ENCODE results near the gene PIK3R5.
"Not testable (repeated sequence)": the region's sequence is repeated elsewhere in the genome, so short reads cannot be mapped to it uniquely, and the experiment has no call there.

Gene PIK3R5

GRCh38 chr17:8991514-8992285, 26.2 kb upstream of the PIK3R5 start:
- no peaks in the 10 kb centered on the region for H3K79me2 ChIP-seq (ENCODE audit: insufficient read depth, low read length)
- H3K9me3 ChIP-seq (ENCODE audit: insufficient read depth, low read length), result no peaks in the 10 kb centered on the region
- no peaks in the 10 kb centered on the region for H3K36me3 ChIP-seq (ENCODE audit: low read length)
- H4K20me1 ChIP-seq (ENCODE audit: low read depth, low read length), result no peaks in the 10 kb centered on the region
- H3K9me2 ChIP-seq (replicated peaks; ENCODE audit: insufficient read depth, low read length), result no peaks in the 10 kb centered on the region
- H3K27me3 ChIP-seq (ENCODE audit: low read length), result no peaks in the 10 kb centered on the region
- peak; percentile 50 for TF ChIP-seq CTCF (IDR thresholded peaks at IDR 0.05; ENCODE audit: insufficient read depth, low read length, poor library complexity, severe bottlenecking)
- TF ChIP-seq EZH2phosphoT487 (conservative IDR thresholded peaks at IDR 0.05; ENCODE audit: low read length), result no peak
- no peaks in the 10 kb centered on the region for H3F3A ChIP-seq (ENCODE audit: insufficient read depth)
- no peak overlapping the region for H3K4me3 ChIP-seq (ENCODE audit: insufficient read depth, low read length, poor library complexity, severe bottlenecking)
- no peak overlapping the region for H3K27ac ChIP-seq (ENCODE audit: low read depth, low read length)
- H2AFZ ChIP-seq (ENCODE audit: low read depth, low read length, severe bottlenecking), result no peak overlapping the region
- no peak overlapping the region for H3K4me2 ChIP-seq (ENCODE audit: low read depth, low read length, poor library complexity, severe bottlenecking)
- no peak overlapping the region for H3K9ac ChIP-seq (ENCODE audit: low read length)

GRCh38 chr17:8988263-8988935, 22.9 kb upstream of the PIK3R5 start:
- not testable (repeated sequence) for H3K27ac ChIP-seq (ENCODE audit: low read depth, low read length); H3K9ac ChIP-seq (ENCODE audit: low read length); H2AFZ ChIP-seq (ENCODE audit: low read depth, low read length, severe bottlenecking); H3K9me2 ChIP-seq (replicated peaks; ENCODE audit: insufficient read depth, low read length); H3K79me2 ChIP-seq (ENCODE audit: insufficient read depth, low read length); H3K4me3 ChIP-seq (ENCODE audit: insufficient read depth, low read length, poor library complexity, severe bottlenecking); H4K20me1 ChIP-seq (ENCODE audit: low read depth, low read length); H3K9me3 ChIP-seq (ENCODE audit: insufficient read depth, low read length); H3K27me3 ChIP-seq (ENCODE audit: low read length); H3K36me3 ChIP-seq (ENCODE audit: low read length); H3K4me2 ChIP-seq (ENCODE audit: low read depth, low read length, poor library complexity, severe bottlenecking); H3F3A ChIP-seq (ENCODE audit: insufficient read depth)

- H3K36me3 ChIP-seq (ENCODE audit: low read length), result no peaks in the 10 kb centered on the region
- H3K27me3 ChIP-seq (ENCODE audit: low read length), result no peaks in the 10 kb centered on the region
- no peak overlapping the region for H3K27ac ChIP-seq (ENCODE audit: low read depth, low read length)
- no peaks in the 10 kb centered on the region for H3F3A ChIP-seq (ENCODE audit: insufficient read depth)
- no peaks in the 10 kb centered on the region for H3K9me3 ChIP-seq (ENCODE audit: insufficient read depth, low read length)
- H3K4me2 ChIP-seq (ENCODE audit: low read depth, low read length, poor library complexity, severe bottlenecking), result no peak overlapping the region
- H3K79me2 ChIP-seq (ENCODE audit: insufficient read depth, low read length), result no peaks in the 10 kb centered on the region
- H2AFZ ChIP-seq (ENCODE audit: low read depth, low read length, severe bottlenecking), result no peak overlapping the region
- peak; percentile 18 for TF ChIP-seq CTCF (IDR thresholded peaks at IDR 0.05; ENCODE audit: insufficient read depth, low read length, poor library complexity, severe bottlenecking)
- TF ChIP-seq EZH2phosphoT487 (conservative IDR thresholded peaks at IDR 0.05; ENCODE audit: low read length), result no peak
- H4K20me1 ChIP-seq (ENCODE audit: low read depth, low read length), result no peaks in the 10 kb centered on the region
- H3K9me2 ChIP-seq (replicated peaks; ENCODE audit: insufficient read depth, low read length), result no peaks in the 10 kb centered on the region
- no peak overlapping the region for H3K9ac ChIP-seq (ENCODE audit: low read length)
- H3K4me3 ChIP-seq (ENCODE audit: insufficient read depth, low read length, poor library complexity, severe bottlenecking), result no peak overlapping the region
These were observed 20.8 kb upstream of the PIK3R5 start for GRCh38 chr17:8986295-8986694.

Data from SU-DHL-6 (cell line).